Liver (tissue), 9 donors: ENCODE measurements around the gene DBNDD2. TPM values are rescaled to one million over a fixed set of nuclear protein-coding genes. Genes with fewer than 3 reads are reported as not detected.

Experiments used
- DNase-seq: peaks from one replicate; pipeline ENCODE4 v3.0.0-alpha.2; 2017; ENCODE audit warnings: low spot score
- H3K27ac ChIP-seq, 2 donors: one replicate each; pipeline ENCODE4 v1.7.0; 2013; ENCODE audit warnings: inconsistent platforms in 2 of 2, low read length in 2 of 2, control low read depth in 1 of 2, low read depth in 1 of 2, mild to moderate bottlenecking in 1 of 2
- H3K27me3 ChIP-seq, 4 donors: one replicate each; pipeline versions ENCODE4 v1.6.1 to v1.7.0; 2013; ENCODE audit warnings: low read length in 3 of 4, inconsistent platforms in 1 of 4, mild to moderate bottlenecking in 1 of 4, moderate library complexity in 1 of 4; ENCODE audit not compliant: control insufficient read depth in 4 of 4, insufficient read depth in 4 of 4
- H3K36me3 ChIP-seq, 4 donors: one replicate each; pipeline versions ENCODE4 v1.6.1 to v1.7.0; 2013; ENCODE audit warnings: low read length in 3 of 4, mild to moderate bottlenecking in 3 of 4, low read depth in 1 of 4, moderate library complexity in 1 of 4; ENCODE audit not compliant: control insufficient read depth in 4 of 4, insufficient read depth in 3 of 4
- H3K4me1 ChIP-seq, 4 donors: one replicate each; pipeline versions ENCODE4 v1.6.1 to v1.7.0; 2013; ENCODE audit warnings: low read length in 3 of 4, mild to moderate bottlenecking in 3 of 4, moderate library complexity in 1 of 4; ENCODE audit not compliant: control insufficient read depth in 4 of 4, insufficient read depth in 4 of 4
- H3K4me3 ChIP-seq, 3 donors: one replicate each; pipeline versions ENCODE4 v1.6.1 to v1.7.0; 2013; ENCODE audit warnings: low read length in 3 of 3, control low read depth in 1 of 3, low read depth in 1 of 3, mild to moderate bottlenecking in 1 of 3
- H3K9ac ChIP-seq, 2 donors: one replicate each; pipeline ENCODE4 v1.7.0; 2013; ENCODE audit warnings: low read length in 2 of 2, mild to moderate bottlenecking in 2 of 2, moderate library complexity in 2 of 2, control low read depth in 1 of 2, low read depth in 1 of 2
- H3K9me3 ChIP-seq, 4 donors: one replicate each; pipeline versions ENCODE4 v1.6.1 to v1.7.0; 2013; ENCODE audit warnings: low read length in 3 of 4; ENCODE audit not compliant: control insufficient read depth in 4 of 4
- EGR1 ChIP-seq, 2 donors: IDR thresholded peaks; 2 replicates each; pipeline ENCODE4 v1.6.1; 2016 to 2018; ENCODE audit warnings: antibody characterized with exemption in 2 of 2, low read depth in 2 of 2
- FOXA1 ChIP-seq: IDR thresholded peaks from 2 replicates; pipeline ENCODE4 v1.6.1; 2016; ENCODE audit warnings: antibody characterized with exemption
- GABPA ChIP-seq, 2 donors: IDR thresholded peaks in 1 of 2; conservative IDR thresholded peaks in 1 of 2; 2 replicates each; pipeline ENCODE4 v1.6.1; 2016; ENCODE audit warnings: antibody characterized with exemption in 2 of 2, mild to moderate bottlenecking in 1 of 2, moderate library complexity in 1 of 2
- HNF4A ChIP-seq, 2 donors: conservative IDR thresholded peaks; 2 replicates each; pipeline ENCODE4 v1.6.1; 2016; ENCODE audit warnings: antibody characterized with exemption in 2 of 2, mild to moderate bottlenecking in 2 of 2
- HNF4G ChIP-seq: IDR thresholded peaks from 2 replicates; pipeline ENCODE4 v1.6.1; 2016; ENCODE audit warnings: antibody characterized with exemption
- JUND ChIP-seq, 2 donors: IDR thresholded peaks; 2 replicates each; pipeline ENCODE4 v1.6.1; 2016; ENCODE audit warnings: antibody characterized with exemption in 2 of 2
- MAX ChIP-seq: IDR thresholded peaks from 2 replicates; pipeline ENCODE4 v1.6.1; 2016; ENCODE audit warnings: antibody characterized with exemption
- NR2F2 ChIP-seq: IDR thresholded peaks from 2 replicates; pipeline ENCODE4 v1.6.1; 2016; ENCODE audit warnings: antibody characterized with exemption
- RAD21 ChIP-seq, 2 donors: IDR thresholded peaks; 2 replicates each; pipeline ENCODE4 v1.6.1; 2016; ENCODE audit warnings: antibody characterized with exemption in 2 of 2, mild to moderate bottlenecking in 2 of 2
- REST ChIP-seq: IDR thresholded peaks from 2 replicates; pipeline ENCODE4 v1.6.1; 2016; ENCODE audit warnings: antibody characterized with exemption, mild to moderate bottlenecking
- RXRA ChIP-seq, 2 donors: IDR thresholded peaks; 2 replicates each; pipeline ENCODE4 v1.6.1; 2017 to 2018; ENCODE audit warnings: antibody characterized with exemption in 2 of 2, mild to moderate bottlenecking in 1 of 2
- SP1 ChIP-seq: IDR thresholded peaks from 2 replicates; pipeline ENCODE4 v1.6.1; 2018; ENCODE audit warnings: antibody characterized with exemption, mild to moderate bottlenecking
- TAF1 ChIP-seq: conservative IDR thresholded peaks from 2 replicates; pipeline ENCODE4 v1.6.1; 2016; ENCODE audit warnings: antibody characterized with exemption, mild to moderate bottlenecking
- YY1 ChIP-seq: IDR thresholded peaks from 2 replicates; pipeline ENCODE4 v1.6.1; 2016; ENCODE audit warnings: antibody characterized with exemption, mild to moderate bottlenecking
- WGBS: extraction: QIAGEN DNeasy Blood & Tissue Kit; methylation state at CpG from one replicate; pipeline ENCODE4 v1.1.7; 2013; 5-methylcytosine and 5-hydroxymethylcytosine counted together
- polyA plus RNA-seq, 2 donors: library from polyadenylated mRNA; stranded (reverse) in 1 of 2; unstranded in 1 of 2; fragments of 200-250 nt in 1 of 2; fragments of >200 nt in 1 of 2; fragmentation: Nextera tagmentation in 1 of 2; extraction: Ambion mirVana in 1 of 2; gene quantifications; one replicate each; pipeline versions ENCODE4 v1.2.1 to v1.2.3, GENCODE V29; 2013 to 2015
- total RNA-seq, 2 donors: library from RNA; depleted of rRNA; stranded (reverse); fragments of >200 nt; gene quantifications; one replicate each; pipeline ENCODE4 v1.2.3, GENCODE V29; 2014
- TF ChIP-seq, protein P1 (sequence below): fragments of 150-350 bp; IDR thresholded peaks from 2 replicates; pipeline ENCODE4 v1.5.1; 2017; ENCODE audit warnings: improper control_type of control experiment, low read depth, low read length; ENCODE audit not compliant: missing input control
- TF ChIP-seq, protein P2 (sequence below): IDR thresholded peaks from 2 replicates; pipeline ENCODE4 v1.6.1; 2016; ENCODE audit warnings: antibody characterized with exemption
- donor health status: healthy.
- donor health status: healthy.
- donor health status: healthy.
- donor health status: healthy.
- donor health status: healthy.

The DBNDD2 gene
- total and polyA plus RNA-seq, 4 donors = 2.1 to 4.6 (median 2.7) TPM

DNA sequence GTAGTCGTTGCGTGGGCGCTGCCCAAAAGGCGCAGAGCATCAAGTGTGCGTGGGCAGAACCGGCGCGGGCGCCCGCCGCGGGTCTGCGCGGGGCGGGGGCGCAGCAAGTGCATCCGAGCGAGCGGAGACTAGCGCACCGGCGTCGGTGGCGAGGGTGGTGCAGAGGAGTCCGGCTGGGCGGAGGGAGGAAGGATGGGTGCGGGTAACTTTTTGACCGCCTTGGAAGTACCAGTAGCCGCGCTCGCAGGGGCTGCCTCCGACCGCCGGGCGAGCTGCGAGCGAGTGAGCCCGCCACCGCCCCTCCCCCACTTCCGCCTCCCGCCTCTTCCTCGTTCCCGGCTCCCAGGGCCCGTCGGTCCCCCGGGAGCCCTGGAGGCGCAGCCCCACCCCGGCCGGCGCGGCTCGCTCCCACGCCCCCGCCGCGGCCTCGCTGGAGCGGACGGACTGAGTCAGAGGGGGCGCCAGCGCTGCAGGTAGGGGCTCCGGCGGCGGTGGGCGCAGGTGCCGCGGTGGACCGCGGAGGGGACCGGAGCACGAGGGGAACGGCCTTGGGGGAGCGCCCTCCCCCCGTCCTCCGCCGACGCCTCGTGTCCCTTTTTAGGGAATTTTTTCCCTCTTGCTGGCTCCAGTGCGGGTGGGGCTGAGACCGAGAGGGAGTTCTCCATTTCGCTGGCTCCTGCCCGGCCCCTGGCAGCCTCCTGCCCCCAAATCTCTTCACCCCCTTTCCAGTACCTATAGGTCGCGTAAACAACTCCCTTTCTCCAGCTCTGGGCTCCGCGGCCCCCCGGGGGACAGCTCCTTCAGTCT, 1.6 kb upstream of the DBNDD2 start:
- Histone ChIP-seq H3K27me3 (peaks cover 0 to 2% (median 0%) of the 10 kb centered on the region in 4 donors), H3K4me1 (peaks cover 0 to 19% (median 11%) of the 10 kb centered on the region in 4 donors), H3K36me3 (peaks cover 0 to 3% (median 1%) of the 10 kb centered on the region in 4 donors), H3K27ac (peak overlapping the region; percentile 25 to 70), H3K4me3 (peak overlapping the region; percentile 56 to 73 (median 70)), H3K9me3 (peaks cover 0 to under 1% (median 0%) of the 10 kb centered on the region in 4 donors), H3K9ac (peak overlapping the region in 1 of 2 donors; percentile 12)
- WGBS = 1% methylated on average over 87 of the region's 87 CpGs
- no peak for DNase-seq
- no peak for TF ChIP-seq RAD21 (IDR thresholded peaks at IDR 0.05)
- TF ChIP-seq HNF4G = no peak
- TF ChIP-seq RXRA (IDR thresholded peaks at IDR 0.05) = no peak

DNA sequence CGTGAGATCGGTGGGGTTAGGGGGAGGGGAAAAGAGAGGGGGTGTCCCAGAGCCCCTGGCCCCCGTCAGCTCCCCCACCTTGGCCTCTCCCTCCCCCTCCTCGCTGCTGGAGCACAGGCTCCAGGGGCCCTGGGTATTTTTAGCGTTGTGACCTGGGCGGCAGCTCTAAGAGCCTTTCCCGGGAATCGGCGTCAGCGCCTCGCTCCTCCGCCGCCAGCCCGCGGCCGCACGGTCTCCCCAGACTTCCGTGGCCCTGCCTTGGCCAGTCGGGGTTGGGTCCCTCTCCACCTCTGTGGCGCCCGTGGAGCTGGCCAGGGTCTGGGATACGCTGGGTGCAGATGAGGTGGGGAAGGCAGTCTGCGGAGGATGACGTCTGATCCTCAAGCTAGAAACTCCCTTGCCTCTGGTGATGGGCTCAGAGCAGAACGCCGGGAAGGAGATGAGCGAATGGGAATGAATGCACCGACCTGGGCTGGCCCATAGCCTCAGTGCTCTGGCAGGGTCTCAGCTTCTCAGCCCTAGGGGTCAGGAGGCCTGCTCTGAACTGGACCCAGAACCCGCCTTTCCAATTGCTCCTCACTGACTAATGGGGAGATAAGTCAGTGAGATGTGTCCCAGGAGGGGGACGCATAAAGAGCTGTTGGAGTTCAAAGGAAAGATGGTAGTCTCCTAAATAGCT, 883 bp upstream of the DBNDD2 start:
- no peak for TF ChIP-seq HNF4A (conservative IDR thresholded peaks at IDR 0.05)
- TF ChIP-seq NR2F2 = no peak
- TF ChIP-seq TAF1 = no peak
- TF ChIP-seq JUND (IDR thresholded peaks at IDR 0.05) = no peak
- TF ChIP-seq YY1 = no peak
- TF ChIP-seq, protein P1, sequence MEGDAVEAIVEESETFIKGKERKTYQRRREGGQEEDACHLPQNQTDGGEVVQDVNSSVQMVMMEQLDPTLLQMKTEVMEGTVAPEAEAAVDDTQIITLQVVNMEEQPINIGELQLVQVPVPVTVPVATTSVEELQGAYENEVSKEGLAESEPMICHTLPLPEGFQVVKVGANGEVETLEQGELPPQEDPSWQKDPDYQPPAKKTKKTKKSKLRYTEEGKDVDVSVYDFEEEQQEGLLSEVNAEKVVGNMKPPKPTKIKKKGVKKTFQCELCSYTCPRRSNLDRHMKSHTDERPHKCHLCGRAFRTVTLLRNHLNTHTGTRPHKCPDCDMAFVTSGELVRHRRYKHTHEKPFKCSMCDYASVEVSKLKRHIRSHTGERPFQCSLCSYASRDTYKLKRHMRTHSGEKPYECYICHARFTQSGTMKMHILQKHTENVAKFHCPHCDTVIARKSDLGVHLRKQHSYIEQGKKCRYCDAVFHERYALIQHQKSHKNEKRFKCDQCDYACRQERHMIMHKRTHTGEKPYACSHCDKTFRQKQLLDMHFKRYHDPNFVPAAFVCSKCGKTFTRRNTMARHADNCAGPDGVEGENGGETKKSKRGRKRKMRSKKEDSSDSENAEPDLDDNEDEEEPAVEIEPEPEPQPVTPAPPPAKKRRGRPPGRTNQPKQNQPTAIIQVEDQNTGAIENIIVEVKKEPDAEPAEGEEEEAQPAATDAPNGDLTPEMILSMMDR = no peak
- no peak for TF ChIP-seq EGR1 (IDR thresholded peaks at IDR 0.05; ENCODE audit: low read depth in 2 of 2)
- no peak for TF ChIP-seq FOXA1
- TF ChIP-seq GABPA (IDR thresholded peaks at IDR 0.05 in 1 of 2, conservative IDR thresholded peaks at IDR 0.05 in 1 of 2) = no peak
- no peak for TF ChIP-seq RXRA (IDR thresholded peaks at IDR 0.05)
- no peak for TF ChIP-seq RAD21 (IDR thresholded peaks at IDR 0.05)
- TF ChIP-seq MAX = no peak
- no peak for TF ChIP-seq HNF4G
- no peak for TF ChIP-seq REST
- no peak for TF ChIP-seq SP1
- TF ChIP-seq, protein P2, sequence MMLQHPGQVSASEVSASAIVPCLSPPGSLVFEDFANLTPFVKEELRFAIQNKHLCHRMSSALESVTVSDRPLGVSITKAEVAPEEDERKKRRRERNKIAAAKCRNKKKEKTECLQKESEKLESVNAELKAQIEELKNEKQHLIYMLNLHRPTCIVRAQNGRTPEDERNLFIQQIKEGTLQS = no peak
- Histone ChIP-seq H3K27me3 (peaks cover 0 to 2% (median 0%) of the 10 kb centered on the region in 4 donors), H3K9me3 (no peaks in the 10 kb centered on the region), H3K27ac (peak overlapping the region; percentile 25 to 70), H3K4me3 (peak overlapping the region; percentile 56 to 73 (median 70)), H3K4me1 (peaks cover 0 to 19% (median 11%) of the 10 kb centered on the region in 4 donors), H3K9ac (peak overlapping the region in 1 of 2 donors; percentile 12), H3K36me3 (peaks cover 0 to 3% (median 1%) of the 10 kb centered on the region in 4 donors)
- DNase-seq = no peak
- WGBS = 29% methylated on average over 30 of the region's 30 CpGs
